ENCODE measurements around the gene FAM174C. TPM values are rescaled to one million over a fixed set of nuclear protein-coding genes. Genes with fewer than 3 reads are reported as not detected.

The FAM174C gene
- total and polyA plus RNA-seq, 10 of the 15 experiments (the other 5 are each of a cell fraction or from before 2014, with no cell fraction given), result 0.89 to 94.6 (median 43.6) TPM

DNA sequence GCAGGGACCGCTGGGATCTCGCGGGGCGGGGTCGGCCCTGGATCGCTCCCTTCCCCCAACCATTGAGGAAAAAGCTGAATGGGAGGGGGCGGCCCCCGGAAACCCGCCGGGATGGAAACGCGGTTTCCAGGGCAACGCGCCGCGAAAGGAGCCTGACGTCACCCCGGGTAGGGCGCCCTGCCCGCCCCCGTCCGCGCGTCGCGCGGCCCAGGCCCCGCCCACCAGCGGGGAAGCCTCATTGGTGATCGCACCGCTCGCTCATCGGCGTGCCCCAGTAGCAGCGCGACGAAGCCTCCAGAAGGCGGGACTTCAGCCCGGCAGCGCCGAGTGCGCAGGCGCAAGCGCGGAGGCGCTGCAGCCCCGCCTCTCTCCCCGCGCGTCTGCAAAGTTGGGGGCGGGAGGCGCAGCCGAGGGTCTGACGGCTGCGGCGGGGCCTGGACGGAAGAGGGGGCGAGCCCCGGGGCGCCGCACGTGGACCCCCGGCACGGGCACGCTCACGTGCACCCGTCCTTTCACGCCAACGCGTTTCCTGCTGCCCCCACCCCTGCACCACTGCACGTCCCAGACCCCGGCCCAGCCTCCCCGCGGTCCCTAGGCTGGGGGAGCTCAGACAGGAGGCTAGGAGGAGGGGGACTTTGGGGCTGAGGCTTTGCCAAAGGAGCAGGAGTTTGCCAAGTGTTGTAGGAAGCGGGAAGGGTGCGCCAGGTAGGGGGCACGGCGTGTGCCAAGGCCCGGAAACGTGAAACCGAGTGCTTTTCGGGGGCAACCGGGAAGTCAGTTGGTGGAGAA is 14.4 kb upstream of the FAM174C start (continued):
- no peak for TF ChIP-seq RUNX3 (IDR thresholded peaks at IDR 0.05; ENCODE audit: low read length)
- TF ChIP-seq RBBP5 (conservative IDR thresholded peaks at IDR 0.05), result no peak
- no peak for TF ChIP-seq MYB (IDR thresholded peaks at IDR 0.05; ENCODE audit: borderline replicate concordance, low read depth, low read length)
- TF ChIP-seq IKZF1 (conservative IDR thresholded peaks at IDR 0.05), result peak; percentile 65; the same call in 1 of the 2 replicates
- no peak for TF ChIP-seq ZBTB33 (IDR thresholded peaks at IDR 0.05)
- TF ChIP-seq DPF2 (IDR thresholded peaks at IDR 0.05), result peak; percentile 98
- TF ChIP-seq, protein P1, sequence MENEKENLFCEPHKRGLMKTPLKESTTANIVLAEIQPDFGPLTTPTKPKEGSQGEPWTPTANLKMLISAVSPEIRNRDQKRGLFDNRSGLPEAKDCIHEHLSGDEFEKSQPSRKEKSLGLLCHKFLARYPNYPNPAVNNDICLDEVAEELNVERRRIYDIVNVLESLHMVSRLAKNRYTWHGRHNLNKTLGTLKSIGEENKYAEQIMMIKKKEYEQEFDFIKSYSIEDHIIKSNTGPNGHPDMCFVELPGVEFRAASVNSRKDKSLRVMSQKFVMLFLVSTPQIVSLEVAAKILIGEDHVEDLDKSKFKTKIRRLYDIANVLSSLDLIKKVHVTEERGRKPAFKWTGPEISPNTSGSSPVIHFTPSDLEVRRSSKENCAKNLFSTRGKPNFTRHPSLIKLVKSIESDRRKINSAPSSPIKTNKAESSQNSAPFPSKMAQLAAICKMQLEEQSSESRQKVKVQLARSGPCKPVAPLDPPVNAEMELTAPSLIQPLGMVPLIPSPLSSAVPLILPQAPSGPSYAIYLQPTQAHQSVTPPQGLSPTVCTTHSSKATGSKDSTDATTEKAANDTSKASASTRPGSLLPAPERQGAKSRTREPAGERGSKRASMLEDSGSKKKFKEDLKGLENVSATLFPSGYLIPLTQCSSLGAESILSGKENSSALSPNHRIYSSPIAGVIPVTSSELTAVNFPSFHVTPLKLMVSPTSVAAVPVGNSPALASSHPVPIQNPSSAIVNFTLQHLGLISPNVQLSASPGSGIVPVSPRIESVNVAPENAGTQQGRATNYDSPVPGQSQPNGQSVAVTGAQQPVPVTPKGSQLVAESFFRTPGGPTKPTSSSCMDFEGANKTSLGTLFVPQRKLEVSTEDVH (IDR thresholded peaks at IDR 0.05; ENCODE audit: low read depth, partially characterized antibody), result no peak
- no peak for TF ChIP-seq RB1 (IDR thresholded peaks at IDR 0.05; ENCODE audit: borderline replicate concordance)
- peak; percentile 93 for TF ChIP-seq CHD2 (IDR thresholded peaks at IDR 0.05; ENCODE audit: borderline replicate concordance, low read depth, low read length)
- TF ChIP-seq RELA (IDR thresholded peaks at IDR 0.05; ENCODE audit: borderline replicate concordance, partially characterized antibody), result no peak
- TF ChIP-seq STAT3 (IDR thresholded peaks at IDR 0.05; ENCODE audit: low read depth, low read length), result no peak
- peak; percentile 63; the same call in 1 of the 2 replicates for TF ChIP-seq LARP7 (IDR thresholded peaks at IDR 0.05)
- TF ChIP-seq BHLHE40 (IDR thresholded peaks at IDR 0.05; ENCODE audit: borderline replicate concordance in 1 of 2, low read depth in 2 of 2, low read length in 1 of 2), result peak; percentile 97 to 100
- TF ChIP-seq SMARCA5 (IDR thresholded peaks at IDR 0.05), result 0 out of 2 replicates have a peak, but pooled peaks have one; percentile 19
- TF ChIP-seq JUNB (IDR thresholded peaks at IDR 0.05), result no peak
- no peak for TF ChIP-seq ZNF24 (IDR thresholded peaks at IDR 0.05)
- no peak for TF ChIP-seq TARDBP (IDR thresholded peaks at IDR 0.05; ENCODE audit: borderline replicate concordance)
- TF ChIP-seq MEF2A (IDR thresholded peaks at IDR 0.05; ENCODE audit: insufficient read depth, low read depth, low read length), result 0 out of 2 replicates have a peak, but pooled peaks have one; percentile 4
- no peak for TF ChIP-seq SIN3A (IDR thresholded peaks at IDR 0.05; ENCODE audit: low read depth, low read length)
- TF ChIP-seq CBX5 (IDR thresholded peaks at IDR 0.05; ENCODE audit: low read depth), result no peak
- no peak for TF ChIP-seq CEBPZ (IDR thresholded peaks at IDR 0.05; ENCODE audit: low read depth, low read length)
- no peak for TF ChIP-seq CREB1 (IDR thresholded peaks at IDR 0.05; ENCODE audit: low read depth)
- TF ChIP-seq NFXL1 (IDR thresholded peaks at IDR 0.05; ENCODE audit: borderline replicate concordance), result no peak
- no peak for TF ChIP-seq HDAC6 (IDR thresholded peaks at IDR 0.05; ENCODE audit: unreplicated experiment)
- peak; percentile 59 for TF ChIP-seq CREM (IDR thresholded peaks at IDR 0.05; ENCODE audit: low read depth)

All from GM12878 (cell line).